SW480 (cell line): ENCODE results near the gene TBRG1.

Experiments
- DNase-seq: peaks from one replicate; pipeline ENCODE4 v3.0.0-alpha.2; 2016; ENCODE audit warnings: low spot score

TBRG1 gene

GRCh38 chr11:124662106-124662505 lies 39.4 kb downstream of the TBRG1 start:
- DNase-seq, result no peak

GRCh38 chr11:124663861-124664260 lies 41.2 kb downstream of the TBRG1 start:
- DNase-seq, result no peak

- DNase-seq, result no peak
These were observed 44.9 kb downstream of the TBRG1 start for GRCh38 chr11:124667601-124668000.

GRCh38 chr11:124669193-124669592 lies 46.5 kb downstream of the TBRG1 start:
- peak; percentile 63 for DNase-seq

- no peak for DNase-seq
These were observed 48.1 kb downstream of the TBRG1 start for GRCh38 chr11:124670732-124671131.

- no peak for DNase-seq
These were observed 50.0 kb downstream of the TBRG1 start for GRCh38 chr11:124672536-124673215.

GRCh38 chr11:124673333-124674167 lies 50.9 kb downstream of the TBRG1 start, which contains the start of the genes SIAE and SPA17:
TSS of gene SIAE (minus strand) at chr11:124673739. CDS start at chr11:124673708, 31 bp downstream.
TSS of gene SPA17 (plus strand) at chr11:124673904. CDS start at chr11:124675265, 1,361 bp downstream.
- peak; percentile 89 for DNase-seq

GRCh38 chr11:124674168-124674517 lies 51.5 kb downstream of the TBRG1 start:
- no peak for DNase-seq

GRCh38 chr11:124674571-124674970 lies 51.9 kb downstream of the TBRG1 start:
- DNase-seq, result no peak

- DNase-seq, result no peak
These were observed 53.7 kb downstream of the TBRG1 start for GRCh38 chr11:124676386-124676785.

- no peak for DNase-seq
These were observed 55.8 kb downstream of the TBRG1 start for GRCh38 chr11:124678416-124678815.

GRCh38 chr11:124681421-124681820 lies 58.8 kb downstream of the TBRG1 start:
- DNase-seq, result no peak

- no peak for DNase-seq
These were observed 59.8 kb downstream of the TBRG1 start for GRCh38 chr11:124682443-124682842.
